DND-41 (cell line): Measurements from ENCODE around the gene BTK.

ENCODE experiments used
- ATAC-seq: fragments of 200-7000 bp; cut with Tn5 transposase; 3 replicates; pipeline ENCODE4 v1.9.1; 2021; ENCODE audit warnings: low read depth; ENCODE audit not compliant: insufficient read depth
- DNase-seq: peaks from one replicate; pipeline ENCODE4 v3.0.0-alpha.2; 2020
- H2AFZ ChIP-seq: 2 replicates; pipeline ENCODE4 v1.6.0; 2012; ENCODE audit warnings: low read depth, low read length
- H3K27ac ChIP-seq: 2 replicates; pipeline ENCODE4 v1.5.1; 2012; ENCODE audit warnings: low read length, inconsistent platforms
- H3K27me3 ChIP-seq: fragments of 200-600 bp; sonication (generic); 2 replicates; pipeline ENCODE4 v1.6.0; 2012; ENCODE audit warnings: low read length, mild to moderate bottlenecking, inconsistent platforms; ENCODE audit not compliant: insufficient read depth, poor library complexity
- H3K36me3 ChIP-seq: 2 replicates; pipeline ENCODE4 v1.5.1; 2012; ENCODE audit warnings: low read length, inconsistent platforms; ENCODE audit not compliant: insufficient read depth
- H3K4me1 ChIP-seq: 2 replicates; pipeline ENCODE4 v1.5.1; 2012; ENCODE audit warnings: mild to moderate bottlenecking, low read length; ENCODE audit not compliant: insufficient read depth
- H3K4me2 ChIP-seq: 2 replicates; pipeline ENCODE4 v1.6.0; 2012; ENCODE audit warnings: mild to moderate bottlenecking, moderate library complexity, low read length, inconsistent platforms; ENCODE audit not compliant: insufficient read depth
- H3K4me3 ChIP-seq, 2 experiments: fragments of 200-600 bp in 1 of 2; shearing (Covaris generic) in 1 of 2; 2 replicates each; pipeline ENCODE4 v1.5.1; 2012 to 2016; ENCODE audit warnings: inconsistent platforms in 2 of 2, low read length in 2 of 2, mild to moderate bottlenecking in 2 of 2, low read depth in 1 of 2, moderate library complexity in 1 of 2
- H3K79me2 ChIP-seq: 2 replicates; pipeline ENCODE4 v1.6.0; 2012; ENCODE audit warnings: low read length, inconsistent platforms; ENCODE audit not compliant: insufficient read depth
- H3K9ac ChIP-seq: 2 replicates; pipeline ENCODE4 v1.6.0; 2012; ENCODE audit warnings: low read depth, mild to moderate bottlenecking, inconsistent platforms, low read length, moderate library complexity
- H3K9me3 ChIP-seq: 2 replicates; pipeline ENCODE4 v1.5.1; 2012; ENCODE audit warnings: low read length, moderate library complexity, mild to moderate bottlenecking, inconsistent platforms; ENCODE audit not compliant: insufficient read depth, severe bottlenecking
- H4K20me1 ChIP-seq: 2 replicates; pipeline ENCODE4 v1.6.0; 2012; ENCODE audit warnings: low read length; ENCODE audit not compliant: insufficient read depth
- EZH2 ChIP-seq: IDR thresholded peaks from 3 replicates; pipeline ENCODE4 v1.6.1; 2012; ENCODE audit warnings: borderline replicate concordance, low read depth, mild to moderate bottlenecking, moderate library complexity, low read length, inconsistent platforms; ENCODE audit not compliant: severe bottlenecking
- TF ChIP-seq, protein P1 (sequence below): IDR thresholded peaks from 2 replicates; pipeline ENCODE4 v1.5.1; 2012; ENCODE audit warnings: borderline replicate concordance, low read length, moderate library complexity, mild to moderate bottlenecking; ENCODE audit not compliant: poor library complexity, severe bottlenecking; ENCODE audit errors: extremely low read depth

The BTK gene

DNA sequence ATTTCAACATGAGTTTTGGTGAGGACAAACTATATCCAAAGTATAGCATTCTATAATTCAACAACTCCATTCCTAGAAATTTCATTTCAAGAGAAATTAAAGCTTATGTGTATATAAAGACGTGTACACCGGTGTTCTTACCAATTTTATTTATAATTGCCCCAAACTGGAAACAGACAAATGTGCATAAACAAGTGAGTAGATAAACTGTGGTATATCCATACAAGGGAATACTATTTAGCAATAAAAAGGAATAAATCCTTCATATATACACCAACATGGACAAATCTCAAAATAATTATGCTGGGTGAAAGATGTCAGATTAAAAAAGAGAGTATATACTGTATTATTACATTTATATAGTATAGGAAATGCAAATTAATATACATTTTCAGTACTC is 42.0 kb upstream of the BTK start:
- H2AFZ ChIP-seq: no peak overlapping the region
- H4K20me1 ChIP-seq: no peaks in the 10 kb centered on the region
- no peak overlapping the region for H3K4me3 ChIP-seq
- no peak overlapping the region for H3K9ac ChIP-seq
- no peaks in the 10 kb centered on the region for H3K9me3 ChIP-seq
- H3K79me2 ChIP-seq: no peaks in the 10 kb centered on the region
- no peaks in the 10 kb centered on the region for H3K27me3 ChIP-seq
- DNase-seq (no peak), ATAC-seq (no peak)
- H3K36me3 ChIP-seq: no peaks in the 10 kb centered on the region
- no peak for TF ChIP-seq EZH2
- TF ChIP-seq, protein P1, sequence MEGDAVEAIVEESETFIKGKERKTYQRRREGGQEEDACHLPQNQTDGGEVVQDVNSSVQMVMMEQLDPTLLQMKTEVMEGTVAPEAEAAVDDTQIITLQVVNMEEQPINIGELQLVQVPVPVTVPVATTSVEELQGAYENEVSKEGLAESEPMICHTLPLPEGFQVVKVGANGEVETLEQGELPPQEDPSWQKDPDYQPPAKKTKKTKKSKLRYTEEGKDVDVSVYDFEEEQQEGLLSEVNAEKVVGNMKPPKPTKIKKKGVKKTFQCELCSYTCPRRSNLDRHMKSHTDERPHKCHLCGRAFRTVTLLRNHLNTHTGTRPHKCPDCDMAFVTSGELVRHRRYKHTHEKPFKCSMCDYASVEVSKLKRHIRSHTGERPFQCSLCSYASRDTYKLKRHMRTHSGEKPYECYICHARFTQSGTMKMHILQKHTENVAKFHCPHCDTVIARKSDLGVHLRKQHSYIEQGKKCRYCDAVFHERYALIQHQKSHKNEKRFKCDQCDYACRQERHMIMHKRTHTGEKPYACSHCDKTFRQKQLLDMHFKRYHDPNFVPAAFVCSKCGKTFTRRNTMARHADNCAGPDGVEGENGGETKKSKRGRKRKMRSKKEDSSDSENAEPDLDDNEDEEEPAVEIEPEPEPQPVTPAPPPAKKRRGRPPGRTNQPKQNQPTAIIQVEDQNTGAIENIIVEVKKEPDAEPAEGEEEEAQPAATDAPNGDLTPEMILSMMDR: no peak
- H3K4me2 ChIP-seq: no peak overlapping the region
- H3K4me1 ChIP-seq: no peaks in the 10 kb centered on the region
- no peak overlapping the region for H3K27ac ChIP-seq

DNA sequence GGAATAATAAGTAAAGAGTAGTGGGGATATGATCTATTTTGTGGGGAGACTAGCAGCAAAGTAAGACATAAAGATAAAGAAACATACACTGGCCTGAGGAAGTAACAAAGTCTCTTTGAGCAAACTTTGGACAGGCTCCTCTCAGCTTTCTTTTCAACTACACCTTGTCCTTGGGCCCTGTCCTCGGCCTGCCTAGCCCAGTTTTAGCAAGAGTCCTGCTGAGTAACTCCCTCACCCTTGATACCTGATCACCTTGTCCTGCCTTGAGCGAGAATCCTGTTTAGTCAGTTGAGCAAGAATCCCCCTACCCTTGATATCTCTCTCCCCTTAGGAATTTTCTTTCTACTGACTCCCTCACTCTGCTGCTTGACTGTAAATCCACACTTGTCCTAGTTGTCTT is 33.5 kb upstream of the BTK start:
- TF ChIP-seq, protein P1: no peak
- TF ChIP-seq EZH2: no peak
- Histone ChIP-seq H3K27ac (no peak overlapping the region), H3K4me1 (no peaks in the 10 kb centered on the region), H3K9me3 (no peaks in the 10 kb centered on the region), H3K4me2 (no peak overlapping the region), H3K9ac (no peak overlapping the region), H3K27me3 (peaks cover 3% of the 10 kb centered on the region), H3K4me3 (no peak overlapping the region), H2AFZ (no peak overlapping the region), H3K79me2 (no peaks in the 10 kb centered on the region), H3K36me3 (no peaks in the 10 kb centered on the region), H4K20me1 (no peaks in the 10 kb centered on the region)
- no peak for DNase-seq
- ATAC-seq: no peak

DNA sequence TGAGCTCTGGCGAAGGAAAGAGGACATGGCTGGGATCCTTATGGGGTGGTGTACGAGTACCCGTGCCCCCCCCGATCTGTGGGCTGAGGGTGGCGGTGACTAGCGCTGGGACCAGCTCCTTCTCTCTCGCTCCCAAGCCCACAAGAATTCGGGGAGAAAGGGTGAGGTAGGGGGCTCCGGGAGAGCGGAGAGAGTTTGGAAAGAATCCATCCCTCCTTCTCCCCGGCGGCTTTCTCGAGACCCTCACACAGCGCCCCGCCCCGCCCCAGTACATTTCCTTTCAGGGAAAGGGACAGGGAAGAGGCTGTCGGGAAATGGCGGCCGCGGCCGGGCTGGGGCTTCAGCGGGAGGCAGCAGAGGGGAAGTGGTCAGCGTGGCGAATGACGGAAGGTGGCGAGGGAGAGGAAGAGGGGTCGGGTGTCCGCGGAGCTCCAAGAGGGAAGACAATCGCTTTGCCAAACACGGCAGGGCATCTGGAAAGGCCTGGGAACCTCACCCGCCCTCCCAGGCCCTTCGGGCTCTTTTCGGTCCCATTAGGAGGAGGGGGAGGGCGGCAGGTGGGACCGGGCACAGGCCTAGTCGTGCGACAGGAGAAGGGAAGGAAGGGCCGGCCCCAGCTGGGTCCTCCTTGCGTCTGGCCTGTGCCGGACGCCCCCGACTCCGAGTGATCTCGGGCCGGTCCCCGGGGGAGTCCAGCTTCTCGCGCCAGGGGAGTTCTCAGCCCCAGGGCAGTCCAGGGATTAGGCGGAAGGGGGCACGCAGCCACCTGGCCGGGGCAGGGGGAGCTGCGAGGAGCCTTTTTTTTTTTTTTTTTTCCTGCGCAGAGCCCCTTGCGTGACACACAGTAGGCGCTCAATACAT is 32.2 kb upstream of the BTK start:
- ATAC-seq: no peak
- no peak for DNase-seq
- Histone ChIP-seq H3K4me3 (no peak overlapping the region), H3K4me1 (no peaks in the 10 kb centered on the region), H2AFZ (no peak overlapping the region), H3K36me3 (peaks cover under 1% of the 10 kb centered on the region; the same call in 1 of the 2 replicates), H3K27ac (no peak overlapping the region), H3K27me3 (peaks cover 3% of the 10 kb centered on the region), H3K9ac (no peak overlapping the region), H3K4me2 (no peak overlapping the region), H3K79me2 (no peaks in the 10 kb centered on the region), H4K20me1 (no peaks in the 10 kb centered on the region), H3K9me3 (no peaks in the 10 kb centered on the region)
- TF ChIP-seq, protein P1: no peak
- no peak for TF ChIP-seq EZH2
